ES-I3 (cell line): ENCODE measurements around the gene PCNA.
"Not testable (repeated sequence)": the region's sequence is repeated elsewhere in the genome, so short reads cannot be mapped to it uniquely, and the experiment has no call there.

Experiments
- H3K36me3 ChIP-seq: 2 replicates; pipeline ENCODE4 v1.6.1; 2013; ENCODE audit warnings: mild to moderate bottlenecking, low read length, control low read depth, moderate library complexity; ENCODE audit not compliant: insufficient read depth
- H3K4me1 ChIP-seq: 2 replicates; pipeline ENCODE4 v1.6.1; 2013; ENCODE audit warnings: mild to moderate bottlenecking, control low read depth, low read length; ENCODE audit not compliant: insufficient read depth
- H3K9ac ChIP-seq: 2 replicates; pipeline ENCODE4 v1.6.1; 2013; ENCODE audit warnings: low read depth, mild to moderate bottlenecking, low read length, moderate library complexity
- H3K9me3 ChIP-seq: 2 replicates; pipeline ENCODE4 v1.6.1; 2013; ENCODE audit warnings: mild to moderate bottlenecking, low read length, moderate library complexity; ENCODE audit not compliant: control insufficient read depth, insufficient read depth

Gene PCNA

DNA sequence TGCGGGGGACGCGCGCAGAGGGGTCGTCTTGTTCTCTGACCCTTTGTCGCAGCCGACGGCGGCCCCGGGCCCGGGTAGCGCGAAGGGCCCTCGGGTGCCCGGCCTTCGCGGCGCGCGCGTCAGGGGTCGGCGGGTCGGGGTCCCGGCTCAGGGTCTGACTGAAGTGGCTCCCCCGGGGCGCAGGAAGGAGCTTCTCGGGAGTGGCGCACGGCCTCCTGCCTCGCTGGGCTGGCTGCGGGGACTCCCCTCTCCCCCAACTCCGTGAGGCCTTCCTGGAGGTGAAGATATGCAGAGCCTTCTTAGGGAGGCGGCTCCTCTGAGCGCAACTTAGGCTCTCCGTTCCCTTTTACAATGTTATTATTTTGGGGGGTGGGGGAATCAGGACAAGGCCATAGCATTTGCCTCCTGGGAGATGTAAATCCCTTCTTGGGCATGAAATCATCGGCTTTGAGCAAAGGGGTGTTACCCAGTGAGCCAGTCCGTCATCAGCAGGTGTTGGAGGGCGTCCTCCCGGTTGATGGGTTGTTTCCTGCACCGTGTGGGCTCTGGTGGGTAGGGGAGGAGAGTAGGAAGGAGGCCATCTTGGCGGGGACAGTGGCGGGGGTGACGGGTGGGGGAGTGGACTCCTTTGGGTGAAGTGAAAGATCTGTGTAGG is 7.6 kb upstream of the PCNA start:
- Histone ChIP-seq H3K9ac (peak overlapping the region; percentile 91), H3K36me3 (no peaks in the 10 kb centered on the region), H3K9me3 (no peaks in the 10 kb centered on the region), H3K4me1 (peaks cover 6% of the 10 kb centered on the region)

DNA sequence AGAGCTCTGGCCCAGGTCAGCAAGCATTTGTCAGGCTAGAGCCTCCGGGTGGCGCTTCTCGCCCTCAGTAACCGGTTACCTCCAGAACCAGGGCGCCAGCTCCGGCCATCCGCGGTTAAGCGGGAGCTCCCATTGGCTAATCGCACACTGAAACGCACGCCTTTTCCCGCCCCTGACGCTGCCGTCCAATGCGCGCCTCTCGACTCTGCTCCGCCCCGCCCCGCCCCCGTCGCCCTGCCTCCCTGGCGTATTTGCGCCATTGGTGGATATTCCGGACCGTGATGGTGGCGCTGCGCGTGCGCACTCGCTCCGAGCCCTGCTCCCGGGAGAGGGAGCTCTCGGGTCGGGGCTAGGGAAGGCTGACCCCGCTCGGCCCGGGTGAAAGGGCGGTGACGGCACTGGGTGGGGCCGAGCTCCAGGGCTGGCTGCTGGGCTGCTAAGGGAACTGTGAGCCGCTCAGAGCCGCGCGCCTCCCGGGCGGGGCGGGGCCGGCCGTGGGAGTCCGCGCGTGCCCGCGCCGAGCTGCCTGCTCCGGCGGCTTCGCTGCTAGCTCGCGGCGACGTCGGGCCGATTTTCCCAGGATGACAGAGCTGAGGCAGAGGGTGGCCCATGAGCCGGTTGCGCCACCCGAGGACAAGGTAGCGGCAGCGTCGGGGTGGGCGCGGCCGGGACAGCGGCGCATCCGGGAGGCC is 6.9 kb upstream of the PCNA start, which contains the start of gene CDS2:
CDS2 (plus strand) TSS at position 497 of the 692 bp plus-strand sequence; CDS start at position 582, 85 bp downstream.
- no peaks in the 10 kb centered on the region for H3K9me3 ChIP-seq
- peak within 1 kb of the TSS; percentile 91 for H3K9ac ChIP-seq
- no peaks in the 10 kb centered on the region for H3K36me3 ChIP-seq
- H3K4me1 ChIP-seq: peaks cover 7% of the 10 kb centered on the region

DNA sequence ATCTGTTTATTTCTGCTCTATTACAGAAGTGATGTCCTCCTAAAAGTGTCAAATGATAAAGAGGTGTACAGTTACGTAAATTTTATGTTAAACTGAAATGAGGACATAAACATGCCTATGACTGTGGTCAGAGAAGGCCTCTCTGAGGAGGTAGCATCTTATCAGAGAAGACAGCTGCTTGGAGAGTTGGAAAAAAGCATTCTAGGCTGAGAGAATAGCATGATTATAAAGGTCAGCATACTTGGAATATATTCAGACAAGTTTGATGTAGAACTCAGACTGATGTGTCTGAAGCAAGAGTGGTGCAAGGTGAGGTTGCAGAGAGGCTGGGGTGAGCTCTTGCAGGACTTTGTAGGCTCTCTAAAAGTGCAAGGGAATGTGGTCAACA is 3.1 kb upstream of the PCNA start:
- Histone ChIP-seq H3K4me1 (peaks cover 3% of the 10 kb centered on the region), H3K36me3 (no peaks in the 10 kb centered on the region), H3K9ac (no peak overlapping the region), H3K9me3 (no peaks in the 10 kb centered on the region)

DNA sequence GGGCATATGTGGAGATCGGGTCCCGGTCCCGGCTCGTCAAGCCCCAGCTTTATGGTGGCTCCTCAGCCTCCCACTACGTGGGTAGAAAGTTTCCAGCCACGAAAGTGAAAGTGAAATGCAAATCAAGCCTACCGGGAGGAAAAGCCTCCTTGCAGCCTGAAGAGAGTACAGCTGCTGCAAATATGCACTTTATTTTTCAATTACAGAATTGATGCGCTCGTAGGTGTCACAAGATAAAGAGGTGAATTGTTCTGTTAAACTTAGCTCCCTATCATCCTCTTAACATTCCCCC is 373 bp upstream of the PCNA start:
- Histone ChIP-seq H3K9ac (peak overlapping the region; percentile 68), H3K4me1 (peaks cover 3% of the 10 kb centered on the region), H3K36me3 (peaks cover 20% of the 10 kb centered on the region), H3K9me3 (no peaks in the 10 kb centered on the region)

DNA sequence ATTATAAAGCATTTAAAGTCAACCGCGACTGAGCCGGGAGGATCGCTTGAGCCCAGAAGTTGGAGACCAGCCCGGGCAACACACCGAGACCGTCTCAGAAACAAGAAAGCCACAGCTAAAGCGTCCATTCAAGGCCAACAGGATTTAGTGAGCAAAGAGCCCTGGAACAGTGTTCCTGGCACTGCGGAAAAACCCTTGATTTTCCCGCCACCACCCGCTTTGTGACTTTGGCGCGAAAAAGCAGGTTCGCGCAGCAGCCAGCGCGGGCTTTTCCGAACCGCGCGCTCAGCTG is 669 bp downstream of the PCNA start:
- peak overlapping the region; percentile 92 for H3K9ac ChIP-seq
- peaks cover 20% of the 10 kb centered on the region for H3K36me3 ChIP-seq
- H3K9me3 ChIP-seq: no peaks in the 10 kb centered on the region
- H3K4me1 ChIP-seq: peaks cover 3% of the 10 kb centered on the region

DNA sequence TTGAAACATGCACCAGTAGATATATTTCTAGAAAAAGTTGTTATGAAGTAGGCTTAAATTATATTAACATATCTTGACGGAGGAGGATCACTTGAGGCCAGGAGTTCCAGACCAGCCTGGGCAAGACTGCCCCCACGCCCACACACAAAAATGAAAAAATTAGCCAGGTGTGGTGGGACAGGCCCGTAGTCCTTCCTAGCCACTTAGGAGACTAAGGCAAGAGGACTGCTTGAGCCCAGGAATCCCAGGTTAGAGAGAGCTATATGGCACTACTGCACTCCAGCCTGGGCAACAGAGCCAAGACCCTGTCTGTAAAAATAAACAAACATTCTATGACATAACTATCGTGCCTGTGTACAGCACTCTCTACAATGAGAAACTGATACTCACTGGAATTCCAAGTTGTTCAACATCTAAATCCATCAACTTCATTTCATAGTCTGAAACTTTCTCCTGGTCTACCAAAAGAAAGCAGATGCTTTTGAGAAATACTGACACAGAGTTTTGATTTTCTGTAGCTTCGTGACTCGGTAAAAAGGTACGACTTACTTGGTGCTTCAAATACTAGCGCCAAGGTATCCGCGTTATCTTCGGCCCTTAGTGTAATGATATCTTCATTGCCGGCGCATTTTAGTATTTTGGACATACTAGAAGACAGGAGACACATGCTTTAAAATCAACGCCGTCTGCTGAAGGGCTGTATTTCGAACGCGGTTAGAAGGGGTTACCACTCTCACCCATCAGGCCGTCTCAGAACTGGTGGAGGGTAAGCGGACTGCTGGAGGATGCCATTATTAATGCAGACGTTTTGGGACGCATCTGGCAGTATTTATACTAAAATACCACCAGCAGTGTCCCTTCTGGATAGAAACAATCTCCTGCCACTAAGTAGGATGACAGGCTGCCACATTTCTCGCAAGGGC is 1.3 kb downstream of the PCNA start:
- Histone ChIP-seq H3K9ac (peak overlapping the region; percentile 92), H3K4me1 (peaks cover 3% of the 10 kb centered on the region), H3K36me3 (peaks cover 20% of the 10 kb centered on the region), H3K9me3 (no peaks in the 10 kb centered on the region)

DNA sequence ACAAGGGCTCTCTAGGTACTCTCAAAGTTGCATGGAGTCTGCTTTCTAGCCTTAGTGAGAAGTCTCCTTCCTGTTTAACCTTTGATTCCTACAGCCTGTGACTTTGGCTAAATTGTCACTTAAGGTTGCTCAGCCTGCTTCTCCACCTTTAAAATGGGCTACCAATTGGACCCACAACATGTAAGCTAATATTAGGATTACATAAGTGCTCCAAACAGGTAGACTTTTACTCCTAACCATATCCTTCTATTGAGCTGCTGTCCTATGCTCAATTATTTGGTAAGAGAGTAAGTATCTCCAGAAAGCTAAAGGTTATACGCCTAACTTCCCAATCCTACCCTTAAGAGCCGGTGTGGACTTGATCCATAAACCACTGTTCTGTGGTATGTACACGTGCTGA is 2.9 kb downstream of the PCNA start:
- no peaks in the 10 kb centered on the region; the same call in 1 of the 2 replicates for H3K4me1 ChIP-seq
- H3K9me3 ChIP-seq: no peaks in the 10 kb centered on the region
- H3K9ac ChIP-seq: no peak overlapping the region
- peaks cover 20% of the 10 kb centered on the region for H3K36me3 ChIP-seq

DNA sequence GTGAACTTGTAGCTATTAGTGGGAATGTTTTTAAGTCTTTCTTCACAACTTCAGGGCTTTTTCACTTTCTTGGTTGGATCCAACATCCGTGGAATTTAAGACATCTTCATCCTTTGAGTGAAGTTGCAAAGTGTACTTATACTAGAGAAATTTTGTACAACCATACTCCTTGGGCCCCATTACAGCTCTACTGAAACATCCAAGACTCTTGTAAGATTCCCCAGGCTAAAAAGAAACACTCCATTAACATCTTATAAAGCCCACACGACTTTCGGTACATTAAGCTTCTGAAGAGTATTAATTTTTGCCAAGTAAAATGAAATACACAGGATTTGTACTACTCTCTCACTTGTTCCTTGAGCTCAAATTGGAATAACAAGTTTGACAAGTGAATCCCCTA is 5.4 kb downstream of the PCNA start:
- Histone ChIP-seq H3K9me3 (no peaks in the 10 kb centered on the region), H3K9ac (no peak overlapping the region), H3K36me3 (peaks cover 29% of the 10 kb centered on the region), H3K4me1 (no peaks in the 10 kb centered on the region; the same call in 1 of the 2 replicates)

DNA sequence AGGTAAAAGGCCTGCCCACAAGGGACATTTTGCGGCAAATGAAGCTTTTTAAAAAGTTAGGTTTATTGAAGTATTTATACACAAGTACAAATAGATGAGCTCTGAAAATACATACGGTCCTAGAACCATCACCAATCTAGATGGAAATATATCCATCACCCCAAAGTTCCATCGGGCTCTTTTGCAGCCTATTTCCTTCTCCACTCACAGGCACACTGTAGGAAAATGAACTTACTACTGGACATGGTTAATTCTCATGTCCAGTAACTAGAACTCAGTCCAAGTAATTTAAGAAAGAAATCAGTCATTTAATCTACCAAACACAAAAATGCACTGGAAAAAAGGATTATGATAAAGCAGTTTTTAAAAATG is 6.2 kb downstream of the PCNA start:
- peak overlapping the region; percentile 93 for H3K9ac ChIP-seq
- H3K9me3 ChIP-seq: no peaks in the 10 kb centered on the region
- H3K36me3 ChIP-seq: peaks cover 30% of the 10 kb centered on the region
- H3K4me1 ChIP-seq: no peaks in the 10 kb centered on the region; the same call in 1 of the 2 replicates

DNA sequence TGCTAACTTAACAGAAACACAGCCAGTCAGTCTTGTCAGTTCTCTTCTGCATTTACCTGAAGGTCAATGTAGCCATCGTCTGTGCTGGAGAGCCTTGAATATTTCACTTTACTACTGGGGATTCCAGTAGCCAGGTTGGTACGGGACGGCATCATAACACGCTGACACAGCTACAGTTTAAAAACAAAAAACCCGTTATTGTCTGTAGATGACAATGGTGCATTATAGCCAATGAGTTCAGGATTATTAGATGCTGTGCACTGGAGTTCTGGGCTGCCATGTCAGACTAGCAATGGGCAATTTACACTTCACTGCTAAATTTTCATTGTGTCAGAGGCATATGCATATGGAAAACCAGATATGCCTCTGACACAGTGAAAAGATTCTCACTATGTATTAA is 10.5 kb downstream of the PCNA start:
- peaks cover 16% of the 10 kb centered on the region for H3K36me3 ChIP-seq
- H3K9me3 ChIP-seq: no peaks in the 10 kb centered on the region
- H3K4me1 ChIP-seq: no peaks in the 10 kb centered on the region; the same call in 1 of the 2 replicates
- H3K9ac ChIP-seq: no peak overlapping the region

DNA sequence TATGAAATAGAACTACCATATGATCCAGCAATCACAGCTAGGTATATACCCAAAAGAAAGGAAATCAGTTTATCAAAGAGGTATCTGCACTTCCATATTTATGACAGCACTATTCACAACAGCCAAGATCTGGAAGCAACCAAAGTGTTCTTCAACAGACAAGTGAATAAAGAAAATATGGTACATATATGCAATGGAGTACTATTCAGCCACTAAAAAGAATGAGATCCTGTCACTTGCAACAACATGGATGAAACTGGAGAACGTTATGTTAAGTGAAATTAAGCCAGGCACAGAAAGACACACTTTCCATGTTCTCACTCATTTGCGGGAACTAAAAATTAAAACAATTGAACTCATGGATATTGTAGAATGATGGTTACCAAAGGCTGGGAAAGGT is 15.3 kb downstream of the PCNA start:
- no peak overlapping the region for H3K9ac ChIP-seq
- no peaks in the 10 kb centered on the region for H3K9me3 ChIP-seq
- H3K36me3 ChIP-seq: peaks cover 18% of the 10 kb centered on the region
- H3K4me1 ChIP-seq: no peaks in the 10 kb centered on the region

DNA sequence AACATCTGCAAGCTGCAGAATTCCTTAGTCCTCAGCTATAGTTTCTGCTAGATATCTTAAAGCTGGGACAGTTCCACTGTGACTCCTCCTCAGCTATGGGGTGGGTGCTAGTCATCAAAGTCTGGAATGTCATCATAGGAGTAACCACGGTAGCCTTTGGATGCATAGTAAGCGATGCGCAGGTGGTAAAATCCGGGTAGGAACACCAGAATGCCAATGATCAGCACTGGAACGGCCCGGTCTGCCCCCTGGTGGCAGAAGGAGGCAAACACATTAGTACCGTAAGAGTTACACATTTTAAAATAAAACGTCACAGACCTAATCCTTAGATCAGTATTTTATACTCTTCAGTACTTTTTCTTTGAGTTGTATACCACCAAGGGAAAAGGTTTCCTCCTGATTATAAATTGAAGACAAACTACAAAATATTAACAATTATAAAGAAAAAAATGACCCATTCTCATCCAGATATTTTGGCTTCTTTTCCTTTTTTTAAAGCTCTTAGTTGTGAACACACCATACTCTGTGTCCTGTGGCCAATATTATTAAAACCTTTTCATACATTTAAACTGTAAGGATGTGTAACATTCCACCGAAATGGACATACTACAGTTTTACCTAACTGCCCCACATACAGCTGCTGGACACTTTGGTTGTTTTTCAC is 18.9 kb downstream of the PCNA start:
- Histone ChIP-seq H3K9me3 (no peaks in the 10 kb centered on the region), H3K36me3 (peaks cover 17% of the 10 kb centered on the region), H3K9ac (no peak overlapping the region), H3K4me1 (no peaks in the 10 kb centered on the region)

DNA sequence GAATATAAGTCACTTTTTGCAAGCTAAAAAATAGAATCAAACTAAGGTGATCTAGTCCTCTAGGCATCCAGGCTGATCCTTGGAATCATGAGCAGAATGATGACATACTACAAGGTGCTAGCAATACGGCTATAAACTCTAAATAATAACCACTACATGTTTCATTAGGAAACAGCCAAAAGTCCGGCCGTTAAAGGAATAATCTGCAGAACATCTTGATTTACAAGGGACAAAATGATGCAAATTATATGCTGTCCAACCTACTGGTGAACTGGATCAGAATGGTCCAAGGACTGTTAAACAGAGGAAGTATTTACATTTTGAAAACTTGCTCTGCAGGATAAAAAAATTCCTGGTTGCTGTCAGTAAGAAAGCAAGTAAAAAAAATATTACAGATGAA is 19.8 kb downstream of the PCNA start:
- H3K9ac ChIP-seq, H3K4me1 ChIP-seq, H3K9me3 ChIP-seq: not testable (repeated sequence)
- peaks cover 17% of the 10 kb centered on the region for H3K36me3 ChIP-seq

DNA sequence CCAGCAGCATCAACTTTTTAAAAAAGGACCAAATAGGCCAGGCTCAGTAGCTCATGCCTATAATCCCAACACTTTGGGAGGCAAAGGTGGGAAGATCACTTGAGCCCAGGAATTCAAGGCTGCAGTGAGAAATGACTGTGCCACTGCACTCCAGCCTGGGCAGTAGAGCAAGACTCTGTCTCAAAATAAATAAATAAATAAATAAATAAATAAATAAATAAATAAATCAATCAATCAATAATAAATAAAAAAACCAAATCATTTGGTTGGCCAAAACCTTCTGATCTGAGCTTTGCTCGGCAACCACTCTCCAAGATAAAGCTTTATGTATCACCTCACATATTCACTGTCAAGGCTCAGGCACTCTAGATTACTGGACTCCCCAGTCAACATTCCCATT is 20.7 kb downstream of the PCNA start:
- H3K9ac ChIP-seq, H3K4me1 ChIP-seq, H3K9me3 ChIP-seq: not testable (repeated sequence)
- peaks cover 13% of the 10 kb centered on the region for H3K36me3 ChIP-seq
